Nephron progenitor cell (in vitro differentiated cells): ENCODE measurements around the gene G2E3.

Experiments used
- DNase-seq: peaks from one replicate; pipeline ENCODE4 v3.0.0; 2021
- H3K27ac Mint-ChIP-seq: 2 replicates; pipeline ENCODE4 v1.8.0; 2021; ENCODE audit warnings: mild to moderate bottlenecking, moderate library complexity, mixed read lengths
- H3K27me3 Mint-ChIP-seq: 2 replicates; pipeline ENCODE4 v1.8.0; 2021; ENCODE audit warnings: mild to moderate bottlenecking, low read depth, mixed read lengths; ENCODE audit not compliant: poor library complexity
- H3K36me3 Mint-ChIP-seq: 2 replicates; pipeline ENCODE4 v1.8.0; 2021; ENCODE audit warnings: low read depth, mixed read lengths
- H3K4me1 Mint-ChIP-seq: 2 replicates; pipeline ENCODE4 v1.8.0; 2021; ENCODE audit warnings: mixed read lengths
- H3K4me3 Mint-ChIP-seq: 2 replicates; pipeline ENCODE4 v1.8.0; 2021; ENCODE audit warnings: mild to moderate bottlenecking, moderate library complexity, mixed read lengths
- H3K9me3 Mint-ChIP-seq: 2 replicates; pipeline ENCODE4 v1.8.0; 2021; ENCODE audit warnings: mild to moderate bottlenecking, moderate library complexity, mixed read lengths
- TF ChIP-seq, protein P1 (sequence below): fragments of 200-600 bp; sonication (generic); IDR thresholded peaks from 2 replicates; pipeline ENCODE4 v1.5.0; 2021; ENCODE audit warnings: antibody characterized with exemption

The G2E3 gene

DNA sequence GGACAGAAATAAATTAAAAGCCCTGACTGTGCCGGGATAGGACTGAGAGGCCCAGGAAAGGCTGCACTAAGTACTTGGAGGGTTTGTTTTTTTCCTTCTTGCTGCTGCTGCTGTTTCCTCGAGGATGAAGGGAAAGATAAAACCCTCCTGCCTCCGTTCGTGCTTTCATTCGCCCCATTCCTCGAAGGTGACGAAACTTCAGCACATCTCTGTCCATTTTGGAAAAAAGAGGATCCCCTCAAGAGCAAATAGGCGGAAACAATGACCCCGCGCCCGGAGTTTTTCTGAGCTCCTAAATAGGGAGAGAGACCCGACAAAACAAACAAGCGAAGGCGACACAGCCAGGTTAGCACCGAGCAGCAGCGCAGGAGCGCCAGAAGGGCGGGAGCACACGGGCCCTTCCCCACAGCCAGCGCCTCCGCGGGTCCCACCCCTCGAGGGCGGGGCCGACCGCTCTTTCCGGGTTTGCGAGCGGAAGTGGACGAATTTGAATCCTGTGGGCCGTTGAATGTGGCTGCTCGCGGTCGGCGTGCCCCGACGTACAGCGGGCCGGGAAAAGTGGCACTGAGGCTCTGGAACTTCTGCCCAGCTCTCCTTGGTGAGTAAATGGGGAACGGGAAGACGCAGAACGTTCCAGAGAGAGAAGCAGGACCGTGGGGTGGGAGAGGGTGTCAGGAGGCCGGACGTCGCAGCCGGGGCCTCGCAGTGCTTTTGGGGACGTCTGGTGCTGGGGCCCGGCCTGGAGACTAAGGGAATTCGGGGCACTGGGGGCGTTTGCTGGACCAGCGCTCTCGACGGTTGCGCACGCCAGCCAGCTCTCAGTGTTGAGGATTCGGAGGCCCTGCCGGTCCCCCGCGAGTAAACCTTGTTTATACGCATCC, at the start of gene G2E3:
Gene G2E3, plus strand, starts transcription at position 484 of the 881 bp plus-strand sequence. CDS start 21,922 bp downstream, outside the sequence.
- peaks cover 24% of the 10 kb centered on the region for H3K4me1 Mint-ChIP-seq
- H3K4me3 Mint-ChIP-seq: peak within 1 kb of the TSS; percentile 100
- DNase-seq: peak; percentile 86
- no peaks in the 10 kb centered on the region for H3K27me3 Mint-ChIP-seq
- peaks cover 28% of the 10 kb centered on the region for H3K36me3 Mint-ChIP-seq
- peaks cover 19% of the 10 kb centered on the region for H3K9me3 Mint-ChIP-seq
- H3K27ac Mint-ChIP-seq: peak within 1 kb of the TSS; percentile 99
- TF ChIP-seq, protein P1, sequence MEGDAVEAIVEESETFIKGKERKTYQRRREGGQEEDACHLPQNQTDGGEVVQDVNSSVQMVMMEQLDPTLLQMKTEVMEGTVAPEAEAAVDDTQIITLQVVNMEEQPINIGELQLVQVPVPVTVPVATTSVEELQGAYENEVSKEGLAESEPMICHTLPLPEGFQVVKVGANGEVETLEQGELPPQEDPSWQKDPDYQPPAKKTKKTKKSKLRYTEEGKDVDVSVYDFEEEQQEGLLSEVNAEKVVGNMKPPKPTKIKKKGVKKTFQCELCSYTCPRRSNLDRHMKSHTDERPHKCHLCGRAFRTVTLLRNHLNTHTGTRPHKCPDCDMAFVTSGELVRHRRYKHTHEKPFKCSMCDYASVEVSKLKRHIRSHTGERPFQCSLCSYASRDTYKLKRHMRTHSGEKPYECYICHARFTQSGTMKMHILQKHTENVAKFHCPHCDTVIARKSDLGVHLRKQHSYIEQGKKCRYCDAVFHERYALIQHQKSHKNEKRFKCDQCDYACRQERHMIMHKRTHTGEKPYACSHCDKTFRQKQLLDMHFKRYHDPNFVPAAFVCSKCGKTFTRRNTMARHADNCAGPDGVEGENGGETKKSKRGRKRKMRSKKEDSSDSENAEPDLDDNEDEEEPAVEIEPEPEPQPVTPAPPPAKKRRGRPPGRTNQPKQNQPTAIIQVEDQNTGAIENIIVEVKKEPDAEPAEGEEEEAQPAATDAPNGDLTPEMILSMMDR: no peak

DNA sequence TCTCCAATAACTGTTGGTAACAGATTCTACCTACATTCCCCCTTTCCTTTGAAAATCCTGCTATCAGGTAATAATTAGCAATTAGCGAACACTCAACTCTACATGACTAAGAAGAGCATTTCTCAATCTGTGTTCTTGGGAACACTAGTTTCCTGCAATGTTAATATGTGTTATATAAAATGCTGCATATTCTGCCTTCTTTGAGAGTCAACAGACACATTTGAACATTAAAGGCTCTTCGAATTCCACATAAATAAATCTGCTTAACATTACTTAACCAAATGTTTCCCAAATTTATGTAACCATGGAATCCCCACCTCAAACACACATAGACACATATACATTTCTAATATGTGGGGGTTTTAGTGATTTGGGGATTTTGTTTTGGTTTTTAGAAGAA, 41.2 kb upstream of the G2E3 start:
- Mint-ChIP-seq H3K36me3 (no peaks in the 10 kb centered on the region), H3K9me3 (no peaks in the 10 kb centered on the region), H3K4me3 (no peak overlapping the region), H3K27me3 (no peaks in the 10 kb centered on the region), H3K27ac (no peak overlapping the region), H3K4me1 (no peaks in the 10 kb centered on the region)
- TF ChIP-seq, protein P1: no peak
- no peak for DNase-seq

- Mint-ChIP-seq H3K9me3 (no peaks in the 10 kb centered on the region), H3K27me3 (no peaks in the 10 kb centered on the region), H3K27ac (no peak overlapping the region), H3K4me3 (no peak overlapping the region), H3K4me1 (no peaks in the 10 kb centered on the region), H3K36me3 (no peaks in the 10 kb centered on the region)
- TF ChIP-seq, protein P1: no peak
- no peak for DNase-seq
Measured at GRCh38 chr14:30518867-30519560, 39.9 kb upstream of the G2E3 start.

- no peak for DNase-seq
Measured at GRCh38 chr14:30519961-30520360, 39.0 kb upstream of the G2E3 start.

DNA sequence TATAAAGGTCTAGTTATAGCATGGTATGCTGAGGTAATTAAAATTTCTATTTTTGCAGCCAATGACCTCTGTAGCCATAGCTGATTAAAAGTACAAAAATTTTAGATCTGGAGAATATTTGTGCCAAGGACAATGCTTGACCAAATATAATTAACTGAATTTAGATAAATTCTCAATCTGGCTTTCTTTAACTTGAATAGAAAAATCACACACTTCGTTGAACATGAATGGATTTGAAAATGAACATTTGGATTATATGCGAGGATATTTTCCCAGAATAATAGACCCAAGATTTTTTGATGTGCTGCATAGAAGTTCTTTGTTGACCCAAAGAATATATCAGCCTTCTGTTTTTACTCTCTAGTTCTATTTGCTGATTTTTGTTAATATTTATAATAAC, 38.4 kb upstream of the G2E3 start:
- no peaks in the 10 kb centered on the region for H3K27me3 Mint-ChIP-seq
- no peaks in the 10 kb centered on the region for H3K9me3 Mint-ChIP-seq
- no peaks in the 10 kb centered on the region for H3K4me1 Mint-ChIP-seq
- no peak overlapping the region for H3K4me3 Mint-ChIP-seq
- H3K36me3 Mint-ChIP-seq: no peaks in the 10 kb centered on the region
- H3K27ac Mint-ChIP-seq: no peak overlapping the region
- no peak for DNase-seq
- TF ChIP-seq, protein P1: no peak

More at GRCh38 chr14:30519961-30520360, 39.0 kb upstream of the G2E3 start:
- Mint-ChIP-seq H3K9me3 (no peaks in the 10 kb centered on the region), H3K27ac (no peak overlapping the region), H3K27me3 (no peaks in the 10 kb centered on the region), H3K4me3 (no peak overlapping the region), H3K4me1 (no peaks in the 10 kb centered on the region), H3K36me3 (no peaks in the 10 kb centered on the region)
- TF ChIP-seq, protein P1: no peak
